GM21367 (cell line): ENCODE results near the gene PXMP2.

Source experiments
- ATAC-seq: cut with Tn5 transposase; IDR thresholded peaks from one replicate; pipeline ENCODE4 v1.9.1; 2021; ENCODE audit not compliant: unreplicated experiment

Gene PXMP2

DNA sequence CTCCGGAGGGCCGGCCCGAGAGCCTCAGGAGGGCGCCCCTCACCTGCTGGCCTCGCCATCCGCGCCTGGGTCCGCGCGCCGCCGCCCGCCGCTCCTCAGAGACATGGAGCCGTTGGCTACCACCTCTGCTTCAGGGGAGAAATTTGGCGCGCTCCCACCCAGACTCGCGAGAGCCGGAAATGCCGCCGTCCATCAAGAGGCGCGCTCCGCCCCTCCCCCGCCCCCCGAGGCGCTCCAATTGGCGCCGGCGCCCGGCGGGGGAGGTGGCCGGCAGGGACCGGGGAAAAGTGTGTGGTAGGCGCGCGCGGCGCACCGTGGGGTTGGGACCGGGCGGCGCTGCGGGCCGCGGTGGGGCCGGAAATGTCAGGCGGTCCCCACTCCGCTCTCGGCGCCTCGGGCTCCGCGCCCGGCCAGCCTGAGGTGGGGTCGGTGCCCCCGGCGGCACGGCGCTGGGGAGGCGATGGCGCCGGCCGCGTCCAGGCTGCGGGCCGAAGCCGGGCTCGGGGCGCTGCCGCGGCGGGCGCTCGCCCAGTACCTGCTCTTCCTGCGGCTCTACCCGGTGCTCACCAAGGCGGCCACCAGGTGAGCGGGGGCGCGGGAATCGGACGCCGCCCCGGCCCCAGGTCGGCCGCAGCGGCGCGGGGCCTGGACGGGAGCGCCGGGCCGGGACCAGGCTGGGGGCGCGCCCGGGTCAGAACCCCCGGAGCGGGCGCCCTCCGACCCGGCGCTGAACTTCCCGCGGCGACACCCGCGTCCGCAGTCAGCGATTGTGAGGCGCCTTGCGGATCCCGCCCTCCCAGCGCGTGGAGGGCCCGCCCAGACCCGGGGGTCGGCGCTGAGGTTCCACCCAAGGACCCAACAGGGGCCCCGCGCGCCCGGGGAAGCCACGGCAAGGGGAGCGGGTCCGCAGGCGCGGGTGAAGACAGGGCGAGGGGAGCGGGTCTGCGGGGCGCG is at the start of gene PXMP2, which contains the start of gene POLE:
PXMP2 (plus strand) TSS at position 377 of the 954 bp plus-strand sequence; CDS start at position 461, 84 bp downstream.
POLE (minus strand) TSS at position 132 of the 954 bp plus-strand sequence; CDS start at position 105, 27 bp downstream.
- ATAC-seq, result peak; percentile 91

GRCh38 chr12:132637811-132638210 is 49.6 kb upstream of the PXMP2 start:
- no peak for ATAC-seq

DNA sequence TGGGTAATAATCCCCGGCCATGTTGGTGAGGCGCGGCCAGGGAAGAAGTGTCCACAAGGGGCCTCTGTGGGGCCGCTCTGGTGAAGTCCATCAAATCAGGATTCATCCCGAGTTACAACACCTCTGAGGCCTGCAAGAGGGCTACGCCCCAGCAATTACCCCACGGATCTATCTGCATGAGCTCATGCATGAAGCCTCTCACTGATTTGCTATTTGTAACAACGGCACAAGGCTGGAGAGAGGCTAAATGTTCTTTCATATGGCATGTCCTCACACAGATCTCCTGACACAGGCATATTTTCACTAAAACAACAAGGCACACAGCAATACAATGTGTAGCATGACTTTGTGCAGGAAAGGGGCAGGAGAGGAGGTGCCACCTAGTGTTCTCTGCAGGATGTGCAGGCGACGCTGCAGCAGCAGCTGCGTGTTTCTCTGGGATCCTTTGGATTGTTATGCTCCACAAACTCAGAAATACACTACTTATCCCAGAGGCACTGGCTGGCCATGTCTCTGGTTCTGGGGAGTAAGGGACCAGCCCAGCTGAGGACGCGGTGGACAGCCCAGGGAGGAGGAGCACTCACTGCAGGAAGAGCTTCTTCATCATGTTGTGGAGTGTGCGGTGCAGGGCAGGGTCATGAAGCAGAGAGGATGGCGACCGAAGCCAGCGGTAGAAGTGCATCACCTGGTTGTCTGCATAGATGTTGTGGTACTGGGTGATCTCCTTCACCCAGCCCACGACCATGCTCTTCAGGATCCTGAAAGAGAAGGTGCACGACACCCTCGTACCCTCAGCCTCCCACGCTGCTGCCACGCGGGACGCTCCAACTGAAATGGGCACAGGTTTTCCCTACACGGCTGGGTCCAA is 48.6 kb upstream of the PXMP2 start:
- ATAC-seq, result no peak

GRCh38 chr12:132639956-132640520 is 47.3 kb upstream of the PXMP2 start:
- no peak for ATAC-seq

DNA sequence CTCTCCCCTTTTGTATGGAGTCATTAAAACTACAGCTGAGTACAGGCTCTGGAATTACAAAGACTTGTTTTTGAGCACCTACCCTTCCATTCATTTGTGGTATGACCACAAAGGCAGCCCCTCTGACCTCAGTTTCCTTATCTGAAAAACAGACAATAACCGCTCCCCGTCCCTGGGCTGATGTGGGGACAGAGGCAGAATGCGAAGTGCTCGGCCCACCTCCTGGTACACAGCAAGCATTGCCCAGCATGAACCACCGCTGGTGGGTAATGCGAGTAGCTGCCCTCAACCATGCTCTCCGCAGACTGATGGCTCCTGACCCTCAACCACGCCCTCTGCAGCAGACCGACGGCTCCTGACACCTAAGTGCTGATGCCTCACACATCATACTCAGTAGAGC is 46.5 kb upstream of the PXMP2 start:
- ATAC-seq, result no peak

DNA sequence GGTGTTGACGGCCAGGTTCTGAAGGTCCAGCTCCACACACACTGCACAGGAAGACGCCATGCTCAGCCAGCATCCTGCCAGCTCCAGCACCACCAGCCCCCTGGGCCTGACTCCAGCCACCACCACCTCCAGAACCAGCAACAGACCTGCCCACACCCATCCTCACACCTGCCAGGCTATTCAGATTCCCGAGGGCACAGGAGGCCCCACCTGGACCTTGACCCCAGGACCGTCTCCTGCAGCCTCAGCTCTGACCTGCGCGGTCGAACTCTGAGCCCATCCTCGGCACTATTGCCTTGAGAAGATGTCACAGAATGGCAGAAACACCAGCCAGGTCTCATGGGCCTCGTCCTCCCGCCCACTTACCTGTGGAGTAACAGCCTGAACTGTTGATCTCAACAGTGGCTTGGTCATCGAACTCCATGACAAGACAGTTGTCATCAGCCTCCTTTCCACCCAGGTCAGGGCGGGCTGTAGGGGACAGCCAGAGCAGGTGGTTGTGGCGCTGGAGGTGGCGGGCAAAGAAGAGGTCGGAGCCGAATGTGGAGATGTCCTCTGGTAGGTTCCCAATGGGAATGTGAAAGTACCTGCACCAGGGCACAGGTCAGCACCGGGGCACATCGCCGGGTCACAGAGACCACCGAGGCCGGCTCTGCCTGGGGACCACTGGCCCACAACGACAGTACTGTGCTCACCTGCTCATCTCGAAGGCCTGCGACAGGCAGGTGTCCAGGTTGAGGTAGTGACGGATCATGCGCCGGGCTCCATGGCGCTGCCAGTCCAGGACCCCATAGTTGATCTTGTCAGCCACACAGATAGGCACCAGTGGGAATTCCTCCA is 45.4 kb upstream of the PXMP2 start:
- no peak for ATAC-seq

GRCh38 chr12:132642846-132643835 is 44.2 kb upstream of the PXMP2 start:
- no peak for ATAC-seq

GRCh38 chr12:132646850-132647249 is 40.5 kb upstream of the PXMP2 start:
- ATAC-seq, result no peak

- no peak for ATAC-seq
Observed at GRCh38 chr12:132647858-132648257, 39.5 kb upstream of the PXMP2 start.

GRCh38 chr12:132648616-132649225 is 38.7 kb upstream of the PXMP2 start:
- no peak for ATAC-seq

- no peak for ATAC-seq
Observed at GRCh38 chr12:132649226-132649945, 38.0 kb upstream of the PXMP2 start.

DNA sequence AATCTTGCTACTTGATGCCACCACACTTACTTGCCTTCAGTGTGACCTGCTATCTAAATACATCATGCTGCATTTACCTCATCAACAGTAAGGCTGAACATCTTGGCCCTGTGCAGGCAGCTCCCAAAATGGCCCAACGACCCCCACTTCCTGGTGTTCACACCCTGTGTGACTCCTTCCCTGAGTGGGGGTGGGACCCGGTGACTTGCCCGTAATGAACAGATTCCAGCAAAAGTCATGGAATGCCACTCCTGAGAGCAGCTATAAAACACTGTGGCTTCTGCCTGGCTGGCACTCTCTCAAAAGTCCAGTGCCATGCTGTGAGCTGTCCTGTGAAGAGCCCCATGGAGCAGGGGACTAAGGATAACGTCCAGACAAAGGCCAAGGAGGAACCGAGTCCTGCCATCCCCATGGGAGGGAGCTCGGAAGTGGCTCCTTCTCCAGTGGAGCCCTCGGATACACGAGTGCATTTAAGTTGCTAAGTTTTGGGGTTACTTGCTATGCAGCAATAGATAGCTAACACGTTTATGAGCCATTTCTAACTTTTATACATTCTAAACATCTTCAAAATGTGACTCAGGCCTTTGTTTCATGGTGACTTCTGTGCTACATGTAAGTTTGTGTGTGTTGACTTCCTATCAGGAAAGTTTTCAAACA is 35.8 kb upstream of the PXMP2 start:
- ATAC-seq, result no peak

- ATAC-seq, result no peak
Observed at GRCh38 chr12:132653567-132654290, 33.7 kb upstream of the PXMP2 start.

DNA sequence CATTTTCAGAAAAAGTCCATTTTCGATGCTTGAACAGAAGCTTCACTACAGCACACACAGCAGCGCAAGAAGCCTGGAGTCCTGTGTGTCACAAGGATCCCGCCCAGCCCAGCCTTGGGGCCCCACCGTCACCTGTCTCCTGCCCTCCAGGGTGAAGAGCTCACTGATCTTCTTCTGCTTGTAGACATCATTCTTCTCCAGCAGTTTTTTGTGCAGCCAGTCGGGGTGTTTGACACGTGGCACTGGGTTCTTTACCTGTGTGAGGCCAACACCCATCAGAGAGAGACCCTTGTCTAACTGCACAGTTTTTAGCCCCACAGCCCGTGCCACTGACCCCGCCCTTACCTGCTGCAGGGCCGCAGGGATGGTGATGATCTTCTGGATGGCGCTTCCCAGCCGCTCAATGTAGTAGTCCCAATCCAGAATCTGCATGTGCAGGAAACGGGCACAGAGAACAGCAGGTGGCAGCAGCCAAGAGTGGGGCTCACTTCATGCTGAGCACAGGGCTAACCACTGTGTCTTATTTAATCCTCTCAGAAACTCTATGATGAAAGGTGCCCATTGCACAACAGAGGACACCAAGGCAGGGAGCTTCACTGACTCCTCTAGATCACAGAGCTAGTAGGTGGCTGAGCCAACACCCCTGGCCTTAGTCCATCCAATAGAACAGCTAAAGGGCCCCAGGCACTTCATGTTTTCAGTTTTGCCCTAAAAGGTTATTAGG is 30.2 kb upstream of the PXMP2 start:
- ATAC-seq, result no peak

DNA sequence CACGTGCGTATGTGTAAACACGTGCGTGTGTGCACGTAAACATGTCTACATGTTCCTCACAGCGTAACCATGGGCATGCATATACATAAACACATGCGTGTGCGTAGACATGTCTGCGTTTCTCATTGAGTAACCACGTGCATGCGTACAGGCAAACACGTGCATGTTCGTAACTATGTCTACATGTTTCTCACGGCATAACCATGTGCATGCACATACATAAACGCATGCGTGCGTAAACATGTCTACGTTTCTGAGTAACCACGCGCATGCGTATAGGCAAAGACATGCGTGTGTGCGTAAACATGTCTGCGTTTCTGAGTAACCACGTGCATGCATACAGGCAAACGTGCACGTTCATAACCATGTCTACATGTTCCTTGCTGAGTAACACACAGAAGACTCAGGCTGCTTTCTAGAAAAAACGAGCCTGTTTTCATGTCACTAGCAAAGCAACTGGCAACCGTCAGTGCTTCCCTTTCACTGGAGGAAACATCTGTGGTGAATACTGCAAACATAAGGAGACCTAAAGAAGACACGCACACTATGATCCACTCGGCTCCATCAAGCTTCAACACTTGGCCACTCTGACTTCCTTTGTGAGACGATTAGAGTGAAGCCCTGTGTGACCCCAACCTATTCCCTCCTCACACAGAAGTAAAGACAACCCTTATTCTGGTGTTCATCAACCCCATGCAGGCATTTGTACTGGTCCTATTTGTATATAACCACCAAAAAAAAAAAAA is 29.1 kb upstream of the PXMP2 start:
- ATAC-seq, result no peak

GRCh38 chr12:132659146-132659545 is 28.2 kb upstream of the PXMP2 start:
- no peak for ATAC-seq
